NT2/D1 (cell line): ENCODE data around the gene PRICKLE1.

Source experiments
- YY1 ChIP-seq: IDR thresholded peaks from 2 replicates; pipeline ENCODE4 v1.6.1; 2011; ENCODE audit not compliant: insufficient read length, insufficient read depth
- ZNF274 ChIP-seq: IDR thresholded peaks from 2 replicates; pipeline ENCODE4 v1.6.1; 2011; ENCODE audit warnings: mild to moderate bottlenecking, low read depth, low read length

DNA sequence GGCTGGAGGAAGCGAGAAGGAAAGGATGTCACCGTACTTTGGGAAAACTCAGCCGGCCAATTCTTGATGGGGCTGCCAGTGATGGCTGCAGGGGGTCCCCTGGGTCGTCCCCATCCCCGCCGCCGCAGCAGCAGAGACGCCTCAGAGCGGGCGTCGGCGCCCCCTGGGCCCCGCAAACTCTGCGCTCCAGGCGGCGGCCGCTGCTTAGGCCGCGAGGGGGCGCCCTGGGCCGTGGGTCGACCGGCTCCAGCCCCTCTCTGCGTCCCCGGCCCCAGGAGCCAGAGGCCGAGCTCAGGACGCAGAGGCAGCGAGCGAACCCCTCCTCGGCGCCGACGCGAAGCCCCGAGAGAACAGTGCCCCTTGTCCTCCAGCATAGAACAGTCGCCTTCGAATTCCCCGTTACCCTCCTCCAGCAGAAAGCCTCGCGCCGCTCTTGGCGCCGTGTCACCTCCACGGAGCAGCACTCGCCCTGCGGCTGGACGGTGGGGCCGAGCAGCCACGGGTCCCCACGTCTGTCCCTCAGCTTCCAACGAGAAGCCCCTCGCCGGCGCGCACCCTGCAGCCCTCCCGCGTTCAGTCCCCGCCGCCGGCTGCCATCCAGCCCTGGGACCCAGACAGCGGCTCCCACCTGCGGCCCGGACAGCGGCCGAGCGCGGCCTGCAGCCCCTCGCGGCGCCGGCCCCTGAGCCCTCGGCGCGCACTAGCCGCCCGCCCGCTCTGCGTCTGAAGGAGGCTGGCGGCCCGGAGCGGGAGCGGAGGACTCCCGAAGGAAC is 106.6 kb downstream of the PRICKLE1 start:
- no peak for TF ChIP-seq ZNF274
- TF ChIP-seq YY1, result no peak
